Smooth muscle cell (in vitro differentiated cells): ENCODE measurements around the gene MADD. TPM values are rescaled to one million over a fixed set of nuclear protein-coding genes. Genes with fewer than 3 reads are reported as not detected.
"Not testable (repeated sequence)": the region's sequence is repeated elsewhere in the genome, so short reads cannot be mapped to it uniquely, and the experiment has no call there.

ENCODE experiments used
- DNase-seq: peaks from one replicate; lab custom pipeline; 2025; ENCODE audit not compliant: unreplicated experiment; lab: John Stamatoyannopoulos, UW
- H2AFZ ChIP-seq: fragments of 200-600 bp; sonication (generic); 2 replicates; pipeline ENCODE4 v1.6.0; 2016; ENCODE audit warnings: antibody characterized with exemption, low read depth, mild to moderate bottlenecking
- H3F3A ChIP-seq: fragments of 200-600 bp; sonication (generic); 2 replicates; pipeline ENCODE4 v1.6.0; 2017; ENCODE audit warnings: antibody characterized with exemption, low read depth
- H3K27ac ChIP-seq: fragments of 200-600 bp; sonication (generic); 2 replicates; pipeline ENCODE4 v1.5.1; 2016; ENCODE audit warnings: low read depth, mild to moderate bottlenecking
- H3K27me3 ChIP-seq: fragments of 200-600 bp; sonication (generic); 2 replicates; pipeline ENCODE4 v1.6.1; 2016; ENCODE audit warnings: low read depth, mild to moderate bottlenecking
- H3K36me3 ChIP-seq: fragments of 200-600 bp; sonication (generic); 2 replicates; pipeline ENCODE4 v1.5.1; 2016; ENCODE audit warnings: low read depth
- H3K4me1 ChIP-seq: fragments of 200-600 bp; sonication (generic); 2 replicates; pipeline ENCODE4 v1.5.1; 2016; ENCODE audit warnings: low read depth
- H3K4me2 ChIP-seq: fragments of 200-600 bp; sonication (generic); 2 replicates; pipeline ENCODE4 v1.6.0; 2016; ENCODE audit warnings: mild to moderate bottlenecking
- H3K4me3 ChIP-seq: fragments of 200-600 bp; sonication (generic); 2 replicates; pipeline ENCODE4 v1.5.1; 2016; ENCODE audit warnings: mild to moderate bottlenecking
- H3K79me2 ChIP-seq: fragments of 200-600 bp; sonication (generic); 2 replicates; pipeline ENCODE4 v1.6.0; 2016; ENCODE audit warnings: low read depth, mild to moderate bottlenecking
- H3K9ac ChIP-seq: fragments of 200-600 bp; sonication (generic); 2 replicates; pipeline ENCODE4 v1.6.0; 2016; ENCODE audit warnings: low read depth
- H3K9me3 ChIP-seq: fragments of 200-600 bp; sonication (generic); replicated peaks from 2 replicates; pipeline ENCODE4 v1.5.1; 2016; ENCODE audit warnings: low read depth
- H4K20me1 ChIP-seq: fragments of 200-600 bp; sonication (generic); 2 replicates; pipeline ENCODE4 v1.6.0; 2016; ENCODE audit warnings: low read depth
- WGBS: methylation state at CpG from one replicate; pipeline ENCODE4 v1.1.7; 2016; ENCODE audit warnings: low lambda C conversion rate; 5-methylcytosine and 5-hydroxymethylcytosine counted together
- polyA plus RNA-seq: library from polyadenylated mRNA; unstranded; fragments of >200 nt; fragmentation: Nextera tagmentation; extraction: Ambion mirVana; gene quantifications from 2 replicates; pipeline ENCODE4 v1.2.1, GENCODE V29; 2016
- total RNA-seq: library from RNA; depleted of rRNA; stranded (reverse); fragments of >200 nt; gene quantifications from 2 replicates; pipeline ENCODE4 v1.2.3, GENCODE V29; 2014
- TF ChIP-seq, protein P1 (sequence below): fragments of 200-600 bp; sonication (generic); IDR thresholded peaks from 2 replicates; pipeline ENCODE4 v1.5.1; 2017; ENCODE audit warnings: borderline replicate concordance, mild to moderate bottlenecking, antibody characterized with exemption; ENCODE audit not compliant: insufficient read depth, poor library complexity, severe bottlenecking

MADD gene
- total and polyA plus RNA-seq, 2 experiments from 2014 or later, result 13.1 to 24.2 TPM

DNA sequence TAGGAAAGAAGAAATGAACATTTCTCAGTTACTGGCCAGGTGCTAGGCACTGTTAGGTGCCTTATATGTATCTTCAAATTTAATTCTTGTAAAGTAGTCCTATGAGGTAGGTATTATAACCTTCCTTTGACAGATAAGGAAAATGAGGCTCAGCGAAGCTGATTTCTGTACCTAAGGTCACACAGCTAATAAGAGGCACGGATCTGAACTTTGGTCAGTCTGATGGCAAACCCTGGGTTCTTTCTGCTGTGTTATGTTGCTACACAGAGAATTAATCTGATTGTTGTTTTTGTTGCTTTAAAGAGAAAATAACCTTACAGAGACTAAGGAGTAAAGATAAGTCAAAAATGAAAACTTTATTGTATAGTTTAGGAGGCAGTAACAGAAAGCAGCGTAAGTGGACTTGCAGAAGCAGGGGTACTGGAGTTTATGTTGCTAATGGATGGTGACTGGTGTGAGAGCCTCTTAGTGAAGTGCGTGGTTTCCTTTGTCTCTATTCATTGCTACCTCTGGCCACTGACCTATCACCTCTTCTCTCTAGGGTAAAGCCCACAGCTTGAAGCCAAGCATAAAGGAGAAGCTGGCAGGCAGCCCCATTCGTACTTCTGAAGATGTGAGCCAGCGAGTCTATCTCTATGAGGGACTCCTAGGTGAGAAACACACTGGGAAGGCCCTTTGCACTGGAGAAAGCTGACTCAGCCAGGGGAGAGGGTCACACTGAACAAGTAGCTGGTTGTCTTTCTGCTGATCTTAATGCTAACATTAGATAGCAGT, 38.3 kb downstream of the MADD start:
- Histone ChIP-seq H3K36me3 (peaks cover 13% of the 10 kb centered on the region), H3K4me3 (no peak overlapping the region)
- DNase-seq, result no peak

DNA sequence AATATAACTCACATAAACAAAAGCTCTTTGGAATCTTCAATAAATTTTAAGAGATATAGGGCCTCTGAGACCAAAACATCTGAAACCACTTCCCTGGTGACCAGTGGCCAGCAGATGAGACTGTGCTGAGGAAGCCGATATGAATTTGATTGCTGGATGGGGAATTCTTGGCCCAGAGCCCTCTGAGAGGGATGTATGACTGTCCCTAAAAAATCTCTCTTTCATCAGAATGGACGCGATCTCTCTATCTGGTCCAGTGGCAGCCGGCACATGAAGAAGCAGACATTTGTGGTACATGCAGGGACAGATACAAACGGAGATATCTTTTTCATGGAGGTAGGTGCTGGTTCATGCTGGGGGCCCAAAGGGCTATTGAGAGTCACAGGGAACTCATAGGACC, 45.1 kb downstream of the MADD start:
- Histone ChIP-seq H2AFZ (no peak overlapping the region), H4K20me1 (no peaks in the 10 kb centered on the region), H3F3A (no peaks in the 10 kb centered on the region), H3K79me2 (no peaks in the 10 kb centered on the region), H3K36me3 (peaks cover 3% of the 10 kb centered on the region), H3K9ac (no peak overlapping the region), H3K4me2 (no peak overlapping the region), H3K9me3 (no peaks in the 10 kb centered on the region), H3K27ac (no peak overlapping the region), H3K4me3 (no peak overlapping the region), H3K27me3 (no peaks in the 10 kb centered on the region), H3K4me1 (no peaks in the 10 kb centered on the region)
- WGBS, result 97% methylated on average over 5 of the region's 5 CpGs
- TF ChIP-seq, protein P1, sequence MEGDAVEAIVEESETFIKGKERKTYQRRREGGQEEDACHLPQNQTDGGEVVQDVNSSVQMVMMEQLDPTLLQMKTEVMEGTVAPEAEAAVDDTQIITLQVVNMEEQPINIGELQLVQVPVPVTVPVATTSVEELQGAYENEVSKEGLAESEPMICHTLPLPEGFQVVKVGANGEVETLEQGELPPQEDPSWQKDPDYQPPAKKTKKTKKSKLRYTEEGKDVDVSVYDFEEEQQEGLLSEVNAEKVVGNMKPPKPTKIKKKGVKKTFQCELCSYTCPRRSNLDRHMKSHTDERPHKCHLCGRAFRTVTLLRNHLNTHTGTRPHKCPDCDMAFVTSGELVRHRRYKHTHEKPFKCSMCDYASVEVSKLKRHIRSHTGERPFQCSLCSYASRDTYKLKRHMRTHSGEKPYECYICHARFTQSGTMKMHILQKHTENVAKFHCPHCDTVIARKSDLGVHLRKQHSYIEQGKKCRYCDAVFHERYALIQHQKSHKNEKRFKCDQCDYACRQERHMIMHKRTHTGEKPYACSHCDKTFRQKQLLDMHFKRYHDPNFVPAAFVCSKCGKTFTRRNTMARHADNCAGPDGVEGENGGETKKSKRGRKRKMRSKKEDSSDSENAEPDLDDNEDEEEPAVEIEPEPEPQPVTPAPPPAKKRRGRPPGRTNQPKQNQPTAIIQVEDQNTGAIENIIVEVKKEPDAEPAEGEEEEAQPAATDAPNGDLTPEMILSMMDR, result no peak
- no peak for DNase-seq

More for the DNA sequence above, 38.3 kb downstream of the MADD start:
- no peaks in the 10 kb centered on the region for H3K4me1 ChIP-seq
- H3K9ac ChIP-seq, result no peak overlapping the region
- no peak overlapping the region for H3K4me2 ChIP-seq
- no peak overlapping the region for H2AFZ ChIP-seq
- H3K9me3 ChIP-seq, result no peaks in the 10 kb centered on the region
- H3K27ac ChIP-seq, result no peak overlapping the region
- 97% methylated on average over 6 of the region's 6 CpGs for WGBS
- no peaks in the 10 kb centered on the region for H3F3A ChIP-seq
- no peaks in the 10 kb centered on the region for H3K27me3 ChIP-seq
- TF ChIP-seq, protein P1, result no peak
- H4K20me1 ChIP-seq, result peaks cover 11% of the 10 kb centered on the region
- no peaks in the 10 kb centered on the region for H3K79me2 ChIP-seq

DNA sequence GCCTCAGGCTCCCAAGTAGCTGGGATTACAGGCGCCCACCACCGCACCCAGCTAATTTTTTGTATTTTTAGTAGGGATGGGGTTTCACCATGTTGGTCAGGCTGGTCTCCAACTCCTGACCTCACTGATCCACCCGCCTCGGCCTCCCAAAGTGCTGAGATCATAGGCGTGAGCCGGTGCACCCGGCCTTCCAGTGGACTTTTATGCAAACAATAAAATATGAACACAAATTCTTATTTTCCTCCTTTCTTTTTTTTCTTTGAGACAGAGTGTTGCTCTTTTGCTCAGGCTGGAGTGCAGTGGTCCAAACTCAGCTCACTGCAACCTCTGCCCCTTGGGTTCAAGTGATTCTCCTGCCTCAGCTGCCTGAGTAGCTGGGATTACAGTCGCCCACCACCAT, 46.6 kb downstream of the MADD start:
- DNase-seq, H3F3A ChIP-seq, H3K4me2 ChIP-seq, H3K9me3 ChIP-seq, H2AFZ ChIP-seq, H4K20me1 ChIP-seq, H3K4me1 ChIP-seq, H3K36me3 ChIP-seq, H3K9ac ChIP-seq, H3K27me3 ChIP-seq, H3K4me3 ChIP-seq, H3K27ac ChIP-seq, H3K79me2 ChIP-seq: not testable (repeated sequence)
- 97% methylated on average over 8 of the region's 8 CpGs for WGBS

DNA sequence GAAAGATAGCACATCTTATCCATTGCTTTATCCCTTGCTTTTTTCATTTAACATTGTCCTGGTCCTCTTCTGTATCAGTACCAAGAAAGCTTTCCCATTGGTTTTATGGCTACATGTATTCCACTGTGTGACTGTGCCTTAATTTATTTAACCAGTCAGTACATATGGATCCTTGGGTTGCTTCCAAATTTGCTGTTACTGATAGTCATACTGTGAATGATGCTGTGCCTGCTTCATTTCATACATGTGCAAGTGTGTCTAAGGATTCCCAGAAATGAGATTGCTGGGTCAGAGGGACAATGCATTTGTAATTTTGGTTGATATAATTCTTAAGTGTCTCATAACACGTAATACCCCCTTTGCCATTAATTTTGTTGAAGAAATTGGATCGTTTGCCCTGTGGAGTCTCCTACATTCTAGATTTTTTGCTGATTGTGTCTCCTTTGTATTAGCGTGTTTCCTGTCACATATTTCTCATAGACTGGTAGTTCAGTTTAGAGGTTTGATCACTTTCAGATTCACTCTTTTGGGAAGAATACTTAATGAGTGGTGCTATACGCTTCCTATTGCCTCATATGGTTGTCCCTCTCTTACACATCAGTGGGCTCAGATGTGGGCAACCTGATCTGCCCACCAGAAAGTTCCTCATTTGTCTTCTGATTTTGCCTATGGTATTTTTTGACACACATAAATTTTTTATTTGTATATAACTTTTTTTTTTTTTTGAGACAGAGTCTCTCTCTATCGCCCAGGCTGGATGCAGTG, 47.3 kb downstream of the MADD start:
- no peak overlapping the region for H3K9ac ChIP-seq
- no peaks in the 10 kb centered on the region for H3K9me3 ChIP-seq
- no peaks in the 10 kb centered on the region for H3K79me2 ChIP-seq
- no peaks in the 10 kb centered on the region for H3F3A ChIP-seq
- TF ChIP-seq, protein P1, result no peak
- WGBS, result 99% methylated on average over 5 of the region's 5 CpGs
- DNase-seq, result no peak
- H3K27ac ChIP-seq, result no peak overlapping the region
- no peak overlapping the region for H2AFZ ChIP-seq
- H3K36me3 ChIP-seq, result peaks cover 3% of the 10 kb centered on the region
- no peak overlapping the region for H3K4me2 ChIP-seq
- H3K4me1 ChIP-seq, result no peaks in the 10 kb centered on the region
- no peaks in the 10 kb centered on the region for H4K20me1 ChIP-seq
- no peaks in the 10 kb centered on the region for H3K27me3 ChIP-seq
- no peak overlapping the region for H3K4me3 ChIP-seq
